HG03571 (cell line): ENCODE data around the gene IL13RA1.
"Not testable (repeated sequence)": the region's sequence is repeated elsewhere in the genome, so short reads cannot be mapped to it uniquely, and the experiment has no call there.

Source experiments
- ATAC-seq: cut with Tn5 transposase; IDR thresholded peaks from one replicate; pipeline ENCODE4 v1.9.1; 2021; ENCODE audit not compliant: unreplicated experiment

The IL13RA1 gene

DNA sequence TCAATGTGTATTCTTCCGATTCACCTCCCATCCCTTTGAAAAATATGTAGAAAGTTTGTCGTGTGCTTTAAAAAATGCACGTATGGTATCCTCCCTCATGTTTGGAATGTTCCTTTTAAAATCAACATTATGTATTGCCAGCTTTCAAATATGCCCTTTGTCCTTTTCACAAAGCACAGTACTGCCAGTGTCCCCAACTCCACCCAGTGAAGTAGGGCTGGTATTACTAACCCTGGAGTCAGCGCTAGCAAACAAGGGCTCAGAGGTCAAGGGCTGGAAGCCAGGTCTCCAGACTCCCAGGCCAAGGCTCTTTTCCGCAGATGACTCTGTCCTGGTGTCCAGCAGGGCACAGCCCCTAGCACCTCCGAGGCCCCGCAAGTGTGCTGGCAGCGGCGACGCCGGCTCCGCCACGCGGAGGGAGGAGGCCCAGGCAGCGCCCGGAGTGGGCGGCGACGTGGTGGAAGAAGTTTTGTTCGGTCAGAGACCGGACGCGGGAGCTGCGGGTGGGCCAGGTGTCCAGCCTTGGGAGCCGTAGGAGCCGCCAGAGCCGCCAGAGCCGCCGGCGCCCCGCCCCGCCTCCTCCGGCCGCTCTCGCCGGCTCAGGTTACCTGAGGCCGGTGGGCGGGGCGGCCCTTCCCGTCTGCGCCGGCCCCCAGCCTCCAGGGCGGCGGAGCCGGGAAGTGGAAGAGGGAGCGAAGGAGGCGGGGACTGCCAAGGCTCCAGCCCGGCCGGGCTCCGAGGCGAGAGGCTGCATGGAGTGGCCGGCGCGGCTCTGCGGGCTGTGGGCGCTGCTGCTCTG is at the start of gene IL13RA1:
Gene IL13RA1, plus strand, starts transcription at position 720 of the 799 bp plus-strand sequence. Its CDS starts 33 bp downstream, at position 753.
- peak; percentile 48 for ATAC-seq

DNA sequence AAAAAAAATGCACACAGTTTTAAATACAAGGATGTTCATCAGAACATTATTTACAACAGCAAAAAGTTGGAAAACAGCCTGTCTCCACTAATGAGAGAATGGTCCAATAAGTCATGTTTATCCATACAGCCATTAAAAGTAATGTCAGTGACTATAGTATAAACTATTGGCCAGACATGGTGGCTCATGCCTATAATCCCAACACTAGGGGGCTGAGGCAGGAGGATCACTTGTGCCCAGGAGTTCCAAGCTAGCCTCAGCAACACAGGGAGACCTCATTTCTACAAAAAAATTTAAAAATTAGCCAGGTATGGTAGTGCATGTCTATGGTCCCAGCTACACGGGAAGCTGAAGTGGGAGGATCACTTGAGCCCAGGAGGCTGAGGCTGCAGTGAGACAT is 48.1 kb upstream of the IL13RA1 start:
- no peak for ATAC-seq

DNA sequence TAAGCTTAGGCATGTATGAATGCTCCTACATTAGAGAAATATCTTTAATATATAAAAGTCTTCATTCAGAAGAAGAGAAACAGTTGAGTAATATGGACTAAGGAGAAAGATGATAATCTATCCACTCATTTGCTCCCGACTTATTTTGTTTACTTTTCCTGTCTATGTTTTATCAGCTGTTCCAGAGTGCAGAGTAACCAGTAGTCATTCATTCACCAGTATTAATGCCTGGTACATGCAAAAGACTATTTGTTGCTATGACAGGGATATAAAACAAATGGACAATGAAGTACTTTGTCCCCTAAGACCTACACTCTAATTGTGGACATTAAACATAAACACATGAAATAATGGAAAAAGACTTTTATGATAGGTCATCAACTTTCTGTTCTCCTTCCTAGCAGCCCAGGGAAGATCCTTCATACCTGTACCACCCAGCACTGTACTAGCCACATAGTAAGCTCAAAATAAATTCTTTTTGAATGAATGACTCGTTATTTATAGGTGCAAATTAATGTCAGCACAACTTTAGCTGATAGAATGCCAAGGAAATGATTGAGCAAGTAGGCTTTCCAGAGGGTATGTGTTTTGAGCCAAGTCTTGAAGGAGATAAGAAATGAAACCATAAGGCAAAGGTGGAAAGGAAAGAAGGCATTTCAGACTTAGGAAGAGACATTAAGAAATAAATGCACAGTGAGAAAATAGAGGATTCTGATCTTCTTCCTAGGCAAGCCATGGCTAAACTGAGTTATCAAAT is 45.0 kb upstream of the IL13RA1 start:
- no peak for ATAC-seq

DNA sequence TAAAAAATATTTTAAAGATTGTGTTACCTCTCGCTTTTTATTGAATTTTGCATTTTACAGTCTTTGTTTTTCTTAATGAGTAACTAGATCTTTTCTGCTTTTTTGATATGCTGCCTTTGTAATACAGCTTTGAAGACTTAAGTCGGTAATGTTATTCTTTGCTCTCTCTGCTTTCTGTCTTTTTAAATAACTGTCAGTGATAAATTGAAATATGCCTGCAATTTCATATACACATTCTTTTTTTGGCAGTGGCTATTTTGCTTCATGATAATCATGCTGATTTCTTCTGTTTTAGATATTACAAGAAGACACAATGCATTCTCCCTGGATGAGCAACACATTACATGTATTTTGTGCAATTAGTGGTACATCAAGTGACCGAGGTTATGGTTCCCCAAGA is 42.0 kb upstream of the IL13RA1 start:
- ATAC-seq, result no peak

DNA sequence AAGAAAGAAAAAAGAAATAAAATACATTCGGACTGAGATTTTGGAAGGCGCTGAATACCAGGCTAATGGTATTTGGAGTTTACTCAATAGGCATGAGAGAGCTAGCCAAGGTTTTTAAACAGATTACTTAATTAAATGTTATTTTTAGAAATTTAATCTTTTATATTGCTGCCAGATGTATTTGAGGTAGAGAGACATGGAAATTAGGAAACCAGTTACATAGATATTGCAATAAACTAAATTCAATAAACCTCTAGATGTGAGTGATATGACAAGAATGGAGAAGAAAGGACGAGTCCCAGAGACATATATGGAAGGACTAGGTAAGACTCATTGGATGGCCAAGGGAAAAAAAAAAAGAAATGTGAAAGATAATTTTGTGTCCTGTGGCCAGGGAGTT is 38.5 kb upstream of the IL13RA1 start:
- no peak for ATAC-seq

DNA sequence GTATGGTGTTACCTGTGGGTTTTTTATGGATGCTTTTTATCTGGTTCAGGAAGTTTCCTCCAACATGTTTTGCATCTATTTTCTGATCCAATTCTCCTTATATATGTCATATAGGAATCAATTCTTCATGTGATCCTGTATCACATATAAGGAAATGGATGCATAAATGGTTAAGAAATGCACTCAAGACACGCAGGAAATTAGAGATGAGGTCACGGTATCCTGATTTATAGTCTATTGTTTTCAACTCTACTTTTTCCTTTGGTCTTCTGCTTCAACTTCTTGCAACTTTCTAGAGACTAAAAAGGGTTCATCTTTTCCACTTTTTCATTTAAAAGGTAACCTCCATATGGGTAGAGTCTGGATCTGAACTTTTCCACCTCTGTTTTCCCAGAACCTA is 33.6 kb upstream of the IL13RA1 start:
- no peak for ATAC-seq

DNA sequence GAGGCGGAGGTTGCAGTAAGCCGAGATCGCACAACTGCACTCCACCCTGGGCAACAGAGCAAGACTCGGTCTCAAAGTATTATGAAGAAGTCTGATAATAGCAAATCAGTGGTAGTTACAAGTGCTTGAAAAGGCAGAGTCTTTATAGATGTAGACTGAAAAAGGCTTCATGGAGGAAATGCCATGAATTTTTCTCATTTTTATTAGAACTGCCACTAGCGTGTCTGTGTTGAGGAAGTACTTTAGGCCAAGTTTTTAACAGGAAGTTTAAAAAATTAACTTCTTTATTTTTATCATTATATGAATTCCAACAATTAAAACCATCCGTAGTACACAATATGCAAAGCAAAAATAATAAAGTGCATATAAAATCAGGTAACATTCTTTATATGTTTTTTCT is 32.8 kb upstream of the IL13RA1 start:
- no peak for ATAC-seq

DNA sequence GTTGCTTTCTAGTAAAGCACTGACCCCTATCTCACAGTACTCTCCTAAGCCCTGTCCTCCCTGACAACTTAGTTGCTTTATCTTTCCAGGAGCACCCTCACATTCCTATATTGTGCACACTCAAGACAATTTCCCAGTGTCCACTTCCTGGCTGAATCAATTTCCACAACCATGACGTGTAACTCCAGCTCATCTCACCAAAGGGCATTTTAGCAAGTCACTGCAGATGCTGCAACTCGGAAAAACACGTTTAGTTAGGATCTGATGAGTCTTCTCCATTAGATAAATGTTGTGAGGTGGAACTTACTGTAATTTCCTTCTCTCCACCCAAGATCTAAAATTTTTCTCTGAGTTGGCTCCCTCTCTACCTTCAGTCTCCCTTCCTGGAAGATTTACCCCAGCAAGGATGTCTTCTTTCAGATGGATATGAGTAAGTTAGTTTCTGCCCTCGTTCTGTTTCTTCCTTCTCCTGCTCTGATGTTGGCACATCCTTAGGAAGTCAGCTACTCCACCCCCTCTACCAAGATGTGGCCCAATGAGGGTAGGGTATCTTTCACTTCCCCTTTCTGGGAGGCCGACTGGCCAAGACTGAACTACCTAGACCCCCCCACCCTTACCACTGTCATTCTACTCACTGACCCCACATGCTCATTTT is 28.8 kb upstream of the IL13RA1 start:
- no peak for ATAC-seq

DNA sequence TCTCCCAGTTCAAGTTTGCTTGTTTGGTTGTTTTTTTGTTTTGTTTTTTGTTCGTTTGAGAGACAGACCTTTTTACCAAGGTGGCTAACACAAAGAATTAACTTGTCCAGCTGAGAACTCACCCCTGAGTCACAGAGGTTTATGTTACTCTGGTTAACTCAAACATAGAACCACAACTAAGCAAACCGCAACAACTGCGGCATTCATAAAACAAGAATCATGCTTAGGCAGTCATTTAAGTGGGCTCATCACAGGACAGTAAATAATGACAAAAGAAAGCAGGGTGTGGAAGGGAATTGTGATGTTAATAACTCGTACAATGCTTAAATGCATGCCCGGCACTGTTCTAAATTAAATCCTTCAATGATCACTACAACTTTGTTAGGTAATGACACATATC is 24.7 kb upstream of the IL13RA1 start:
- no peak for ATAC-seq

DNA sequence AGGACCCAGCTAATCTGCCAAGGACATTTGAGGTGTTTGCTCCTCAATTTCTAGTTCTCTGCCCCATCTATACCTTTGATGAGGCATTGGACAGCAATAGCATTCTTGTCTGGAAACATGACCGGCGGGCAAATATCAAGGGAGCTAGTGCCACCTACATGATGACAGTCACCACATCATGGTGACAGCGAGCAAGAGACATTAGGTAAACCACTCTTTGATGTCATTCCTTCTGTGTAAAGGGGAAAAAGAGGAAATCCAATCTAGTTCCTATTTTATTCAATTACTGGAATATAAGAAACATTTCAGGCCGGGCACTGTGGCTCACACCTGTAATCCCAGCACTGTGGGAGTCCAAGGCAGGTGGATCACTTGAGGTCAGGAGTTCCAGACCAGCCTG is 20.7 kb upstream of the IL13RA1 start:
- no peak for ATAC-seq

DNA sequence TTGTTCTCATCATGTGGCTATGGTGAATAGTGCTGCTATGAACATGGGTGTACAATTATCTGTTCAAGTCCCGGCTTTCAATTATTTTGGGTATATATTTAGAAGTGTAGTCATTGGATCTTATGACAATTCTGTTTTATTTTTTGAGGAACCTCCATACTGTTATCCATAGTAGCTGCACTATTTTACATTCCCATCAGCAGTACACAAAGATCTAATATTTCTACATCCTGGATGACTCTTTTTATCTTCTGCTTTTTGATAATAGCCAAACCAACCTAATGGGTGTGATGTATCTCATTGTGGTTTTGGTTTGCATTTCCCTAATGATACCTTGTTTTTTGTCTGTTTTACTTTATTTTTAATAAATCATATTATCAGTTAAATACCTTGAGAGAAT is 12.9 kb upstream of the IL13RA1 start:
- no peak for ATAC-seq

DNA sequence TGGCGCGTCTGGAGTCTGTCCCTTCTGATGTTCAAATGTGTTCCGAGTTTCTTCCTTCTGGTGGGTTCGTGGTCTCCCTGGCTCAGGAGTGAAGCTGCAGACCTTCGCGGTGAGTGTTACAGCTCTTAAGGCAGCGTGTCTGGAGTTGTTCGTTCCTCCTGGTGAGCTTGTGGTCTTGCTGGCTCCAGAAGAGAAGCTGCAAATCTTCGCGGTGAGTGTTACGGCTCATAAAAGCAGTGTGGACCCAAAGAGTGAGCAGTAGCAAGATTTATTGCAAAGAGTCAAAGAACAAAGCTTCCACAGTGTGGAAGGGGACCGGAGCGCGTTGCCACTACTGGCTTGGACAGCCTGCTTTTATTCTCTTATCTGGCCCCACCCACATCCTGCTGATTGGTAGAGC is 11.5 kb upstream of the IL13RA1 start:
- not testable (repeated sequence) for ATAC-seq

DNA sequence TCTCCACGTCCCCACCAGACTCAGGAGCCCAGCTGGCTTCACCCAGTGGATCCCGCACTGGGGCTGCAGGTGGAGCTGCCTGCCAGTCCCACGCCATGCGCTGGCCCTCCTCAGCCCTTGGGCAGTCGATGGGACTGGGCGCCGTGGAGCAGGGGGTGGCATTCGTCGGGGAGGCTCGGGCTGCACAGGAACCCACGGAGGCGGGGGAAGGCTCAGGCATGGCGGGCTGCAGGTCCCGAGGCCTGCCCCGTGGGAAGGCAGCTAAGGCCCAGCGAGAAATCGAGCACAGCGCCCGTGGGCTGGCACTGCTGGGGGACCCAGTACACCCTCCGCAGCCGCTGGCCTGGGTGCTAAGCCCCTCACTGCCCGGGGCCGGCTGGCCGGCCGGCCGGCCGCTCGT is 10.6 kb upstream of the IL13RA1 start:
- not testable (repeated sequence) for ATAC-seq

DNA sequence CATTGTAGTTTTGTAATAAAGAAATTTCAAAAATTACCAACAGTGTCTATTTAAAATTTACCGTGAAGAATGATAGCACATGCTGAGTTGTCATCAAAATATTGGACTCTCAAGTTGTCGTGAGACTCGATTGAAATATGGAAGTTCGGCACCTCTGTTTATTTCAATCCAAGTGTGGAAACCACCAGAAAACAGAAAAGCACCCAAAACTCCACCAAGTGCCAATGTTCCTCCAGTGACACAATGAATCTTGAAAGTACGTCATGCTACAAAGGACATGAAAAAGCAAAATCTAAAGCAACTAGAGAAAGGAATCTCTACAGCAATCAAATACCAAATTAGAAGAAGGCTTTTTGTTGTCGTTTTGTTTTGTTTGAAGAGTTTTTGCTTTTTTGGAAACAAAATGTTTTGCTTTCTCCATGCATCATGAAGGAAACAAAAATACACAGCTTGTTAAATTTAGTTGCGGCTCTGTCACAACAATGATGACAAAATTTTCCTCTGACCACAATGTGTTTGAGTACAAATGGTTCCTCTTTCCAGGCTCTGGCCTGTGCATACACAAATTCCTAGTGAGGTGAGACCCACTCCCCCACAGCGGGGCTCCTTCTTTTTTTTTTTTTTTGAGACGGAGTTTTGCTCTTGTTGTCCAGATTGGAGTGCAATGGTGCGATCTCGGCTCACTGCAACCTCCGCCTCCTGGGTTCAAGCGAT is 9.6 kb upstream of the IL13RA1 start:
- no peak for ATAC-seq

DNA sequence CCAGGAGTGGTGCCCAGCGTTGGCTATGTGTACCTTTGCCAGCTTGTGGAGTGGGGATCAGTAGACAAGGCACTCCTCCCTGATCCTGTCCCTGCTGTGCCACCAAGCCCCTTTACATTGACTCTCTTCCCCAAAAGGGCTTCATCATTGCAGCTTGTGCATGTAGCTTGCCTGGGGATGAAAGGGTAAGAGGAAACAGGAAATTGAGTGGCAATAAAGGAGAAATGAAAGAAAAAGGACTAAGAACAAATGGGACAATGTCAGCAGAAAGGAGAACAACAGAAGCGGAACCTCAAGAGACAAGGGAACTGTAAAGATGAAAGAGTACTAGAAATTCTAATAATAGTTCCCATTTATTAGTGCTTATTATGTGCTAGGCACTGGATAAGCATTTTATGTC is 8.7 kb upstream of the IL13RA1 start:
- no peak for ATAC-seq

DNA sequence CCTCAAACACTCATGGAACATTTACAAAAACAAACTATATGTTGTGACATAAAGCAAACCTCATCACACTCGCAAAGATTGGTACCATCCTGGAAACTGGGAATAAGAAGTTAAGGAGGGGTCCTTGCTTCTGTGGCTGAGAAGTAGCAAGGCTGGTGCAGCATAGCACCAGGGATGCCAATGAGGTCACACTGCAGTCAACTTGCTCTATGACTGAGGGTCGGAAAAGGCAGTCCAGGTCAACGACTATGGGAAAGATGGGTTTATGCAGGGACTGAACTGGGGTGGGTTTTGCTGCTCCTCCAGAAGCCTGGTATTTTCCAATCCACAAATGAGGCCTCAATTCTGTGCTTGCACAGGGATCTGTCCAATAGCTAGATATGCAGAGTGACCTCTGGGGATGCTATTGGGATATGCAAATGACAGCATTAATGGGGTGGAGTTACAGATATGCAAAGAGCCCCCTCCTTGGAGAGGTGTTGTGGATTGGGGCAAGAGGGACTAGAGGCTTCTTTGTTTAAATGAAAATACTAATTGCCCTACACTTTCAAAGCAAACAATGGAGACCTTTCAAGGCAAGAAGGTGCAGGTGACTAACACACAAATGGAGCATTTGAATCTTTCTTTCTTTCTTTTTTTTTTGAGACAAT is 7.2 kb upstream of the IL13RA1 start:
- ATAC-seq, result no peak

DNA sequence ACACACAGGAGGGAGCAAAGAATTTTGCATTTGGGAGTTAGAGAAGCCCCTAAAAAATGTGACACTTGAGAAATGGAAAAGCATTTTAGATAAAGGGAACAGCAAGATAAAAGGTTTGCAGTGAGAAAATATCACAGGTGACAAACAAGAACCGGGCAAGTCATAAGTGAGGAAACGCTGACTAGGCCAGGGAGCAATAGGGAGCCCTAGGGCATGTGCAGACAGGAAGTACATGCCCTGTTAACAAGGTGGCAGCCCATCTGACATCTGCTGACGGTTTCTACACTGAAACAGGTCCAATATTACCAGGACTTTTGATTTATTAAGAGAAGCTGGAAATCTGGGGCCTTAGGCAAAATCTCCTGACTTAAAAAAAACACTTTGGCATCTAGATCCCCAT is 4.0 kb upstream of the IL13RA1 start:
- no peak for ATAC-seq

DNA sequence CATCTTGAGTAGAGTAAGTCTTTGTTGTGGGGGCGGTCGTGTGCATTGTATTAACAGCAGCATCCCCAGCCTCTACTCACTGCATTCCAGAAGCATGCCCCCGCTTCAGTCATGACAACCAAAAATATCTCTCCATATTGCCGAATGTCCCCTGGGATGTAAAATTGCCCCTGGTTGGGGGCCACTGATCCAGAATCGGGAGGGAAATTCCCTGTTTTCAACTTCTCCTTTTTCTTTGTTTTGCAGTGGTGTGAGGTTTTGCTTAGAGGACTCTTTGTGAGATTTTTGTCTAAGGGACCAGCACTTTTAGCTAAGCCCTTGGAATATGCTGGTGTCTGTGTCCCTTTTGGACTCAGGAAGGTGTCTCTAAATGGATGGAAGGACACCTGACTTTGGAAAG is 3.0 kb upstream of the IL13RA1 start:
- no peak for ATAC-seq

DNA sequence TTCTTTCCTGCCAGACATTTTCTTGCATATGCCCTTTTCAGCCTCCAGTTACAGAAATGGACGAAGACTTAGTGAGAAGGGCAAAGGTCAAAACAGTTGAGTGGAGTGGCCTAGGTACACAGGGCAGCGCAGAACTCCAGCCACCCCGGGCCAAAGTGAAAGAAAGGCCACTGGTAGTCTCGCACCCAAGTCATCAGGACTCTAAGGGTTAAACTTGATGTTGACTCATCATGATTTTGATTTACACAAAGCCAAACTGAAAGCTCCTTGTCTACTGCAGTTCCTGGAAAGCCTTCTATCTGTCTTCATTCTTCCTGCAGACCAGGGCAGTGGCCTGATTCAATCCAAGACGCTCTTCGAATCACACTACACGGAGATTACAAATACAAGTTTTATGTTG is 2.6 kb upstream of the IL13RA1 start:
- no peak for ATAC-seq

DNA sequence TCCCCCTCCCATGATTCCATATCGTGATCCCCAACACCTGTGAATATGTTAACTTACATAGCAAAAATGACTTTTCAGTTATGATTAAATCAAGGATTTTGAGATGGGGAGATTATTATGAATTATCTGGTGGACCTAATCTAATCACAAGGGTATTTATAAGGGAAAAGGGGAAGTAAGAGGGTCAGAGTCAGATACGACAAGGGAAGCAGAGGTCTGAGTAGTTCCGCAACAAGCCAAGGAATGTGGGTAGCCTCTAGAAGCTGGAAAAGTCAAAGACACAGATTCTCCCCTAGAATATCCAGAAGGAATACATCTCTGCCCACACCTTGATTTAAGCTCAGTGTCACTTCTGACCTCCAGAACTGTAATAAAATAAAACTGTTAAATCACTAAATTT is 1.0 kb upstream of the IL13RA1 start:
- no peak for ATAC-seq
